Thoracic aorta (tissue), 2 donors: Measurements from ENCODE around the gene TUBGCP2. TPM values are rescaled to one million over a fixed set of nuclear protein-coding genes. Genes with fewer than 3 reads are reported as not detected.

Experiments used
- ATAC-seq: fragments of 150-250 bp; one replicate; pipeline ENCODE4 v1.8.0; 2017; ENCODE audit warnings: low read depth; ENCODE audit not compliant: insufficient number of reproducible peaks, low FRiP score
- DNase-seq: peaks from one replicate; pipeline ENCODE4 v3.0.0-alpha.2; 2020; ENCODE audit warnings: low spot score
- H3K27ac ChIP-seq, 2 donors: fragments of 200-600 bp; sonication (generic); 1 replicate in 1 of 2; 2 replicates in 1 of 2; pipeline ENCODE4 v1.5.1; 2016; ENCODE audit warnings: mild to moderate bottlenecking in 2 of 2, moderate library complexity in 2 of 2
- H3K27me3 ChIP-seq: fragments of 200-600 bp; sonication (generic); replicated peaks from 2 replicates; pipeline ENCODE4 v1.6.0; 2016; ENCODE audit warnings: mild to moderate bottlenecking; ENCODE audit not compliant: insufficient read depth
- H3K36me3 ChIP-seq: fragments of 200-600 bp; sonication (generic); one replicate; pipeline ENCODE4 v1.5.1; 2016
- H3K4me1 ChIP-seq, 2 donors: fragments of 200-600 bp; sonication (generic); 1 replicate in 1 of 2; 2 replicates in 1 of 2; pipeline versions ENCODE4 v1.5.1 to v1.6.0; 2016; ENCODE audit warnings: low read depth in 2 of 2, mild to moderate bottlenecking in 1 of 2; ENCODE audit not compliant: control insufficient read depth in 1 of 2
- H3K4me3 ChIP-seq: fragments of 200-600 bp; sonication (generic); 2 replicates; pipeline ENCODE4 v1.5.1; 2016; ENCODE audit warnings: mild to moderate bottlenecking
- H3K9me3 ChIP-seq: fragments of 200-600 bp; sonication (generic); 2 replicates; pipeline ENCODE4 v1.5.1; 2016
- total RNA-seq, 2 donors: library from RNA; depleted of rRNA; stranded (reverse); fragments of >200 nt; gene quantifications; one replicate each; pipeline versions ENCODE4 v1.1.0 to v1.2.3, GENCODE V29; 2016
- TF ChIP-seq, protein P1 (sequence below): fragments of 200-600 bp; sonication (generic); IDR thresholded peaks from one replicate; pipeline ENCODE4 v1.5.1; 2019; ENCODE audit warnings: antibody characterized with exemption

Gene TUBGCP2
- total RNA-seq, 2 donors from 2014 or later = 51.2 to 65.5 TPM

DNA sequence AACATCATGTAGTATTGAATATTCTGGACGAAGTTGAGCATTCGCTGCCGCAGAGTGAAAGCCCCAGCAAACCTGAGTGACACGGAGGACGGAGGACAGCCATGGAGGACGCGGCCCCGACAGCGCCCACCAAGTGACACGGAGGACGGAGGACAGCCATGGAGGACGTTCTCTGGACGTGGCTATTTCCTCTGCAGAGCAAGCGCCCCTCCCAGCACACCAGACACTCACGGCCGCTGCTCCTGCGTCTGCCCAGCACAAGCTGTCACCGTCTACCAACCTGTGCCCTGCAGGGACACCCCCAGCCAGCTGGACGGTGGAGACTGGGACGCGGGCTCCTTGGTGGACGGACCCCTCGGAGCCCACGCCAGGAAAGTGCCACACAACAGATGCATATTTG lies 24.7 kb downstream of the TUBGCP2 start:
- no peak for ATAC-seq
- TF ChIP-seq, protein P1, sequence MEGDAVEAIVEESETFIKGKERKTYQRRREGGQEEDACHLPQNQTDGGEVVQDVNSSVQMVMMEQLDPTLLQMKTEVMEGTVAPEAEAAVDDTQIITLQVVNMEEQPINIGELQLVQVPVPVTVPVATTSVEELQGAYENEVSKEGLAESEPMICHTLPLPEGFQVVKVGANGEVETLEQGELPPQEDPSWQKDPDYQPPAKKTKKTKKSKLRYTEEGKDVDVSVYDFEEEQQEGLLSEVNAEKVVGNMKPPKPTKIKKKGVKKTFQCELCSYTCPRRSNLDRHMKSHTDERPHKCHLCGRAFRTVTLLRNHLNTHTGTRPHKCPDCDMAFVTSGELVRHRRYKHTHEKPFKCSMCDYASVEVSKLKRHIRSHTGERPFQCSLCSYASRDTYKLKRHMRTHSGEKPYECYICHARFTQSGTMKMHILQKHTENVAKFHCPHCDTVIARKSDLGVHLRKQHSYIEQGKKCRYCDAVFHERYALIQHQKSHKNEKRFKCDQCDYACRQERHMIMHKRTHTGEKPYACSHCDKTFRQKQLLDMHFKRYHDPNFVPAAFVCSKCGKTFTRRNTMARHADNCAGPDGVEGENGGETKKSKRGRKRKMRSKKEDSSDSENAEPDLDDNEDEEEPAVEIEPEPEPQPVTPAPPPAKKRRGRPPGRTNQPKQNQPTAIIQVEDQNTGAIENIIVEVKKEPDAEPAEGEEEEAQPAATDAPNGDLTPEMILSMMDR = no peak
- Histone ChIP-seq H3K4me3 (no peak overlapping the region), H3K27ac (no peak overlapping the region), H3K9me3 (no peaks in the 10 kb centered on the region), H3K4me1 (no peaks in the 10 kb centered on the region), H3K27me3 (no peaks in the 10 kb centered on the region), H3K36me3 (peaks cover 72% of the 10 kb centered on the region)
- no peak for DNase-seq

DNA sequence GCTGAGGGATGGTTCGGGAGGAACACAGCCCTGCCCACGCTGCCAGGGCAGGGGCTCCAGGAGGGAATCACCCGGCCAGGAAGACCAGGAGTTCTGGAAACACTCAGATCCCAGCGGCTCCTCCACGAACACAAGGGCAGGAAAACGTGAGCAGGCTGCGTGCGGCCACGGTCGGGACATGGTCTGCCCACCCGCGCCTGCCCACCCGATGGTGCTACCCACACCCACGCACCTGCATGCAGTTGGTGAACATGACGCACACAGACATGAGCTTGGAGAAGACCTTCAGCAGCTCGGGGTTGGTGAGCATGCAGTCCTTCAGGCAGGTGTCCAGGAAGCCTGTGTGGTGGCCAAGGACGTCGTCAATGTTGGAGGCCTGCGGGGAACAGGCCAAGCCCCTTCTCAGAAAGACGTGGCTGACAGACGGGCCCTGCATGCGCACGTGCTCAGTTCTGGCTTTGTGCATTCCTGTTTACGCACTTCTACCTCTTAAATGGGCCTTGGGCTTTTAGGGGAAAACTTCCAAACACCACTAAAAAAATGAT lies 25.8 kb downstream of the TUBGCP2 start:
- TF ChIP-seq, protein P1 = no peak
- DNase-seq = no peak
- H3K4me1 ChIP-seq = no peaks in the 10 kb centered on the region
- no peak overlapping the region for H3K4me3 ChIP-seq
- ATAC-seq = no peak
- H3K27me3 ChIP-seq = no peaks in the 10 kb centered on the region
- peaks cover 62% of the 10 kb centered on the region for H3K36me3 ChIP-seq
- no peaks in the 10 kb centered on the region for H3K9me3 ChIP-seq
- H3K27ac ChIP-seq = no peak overlapping the region

DNA sequence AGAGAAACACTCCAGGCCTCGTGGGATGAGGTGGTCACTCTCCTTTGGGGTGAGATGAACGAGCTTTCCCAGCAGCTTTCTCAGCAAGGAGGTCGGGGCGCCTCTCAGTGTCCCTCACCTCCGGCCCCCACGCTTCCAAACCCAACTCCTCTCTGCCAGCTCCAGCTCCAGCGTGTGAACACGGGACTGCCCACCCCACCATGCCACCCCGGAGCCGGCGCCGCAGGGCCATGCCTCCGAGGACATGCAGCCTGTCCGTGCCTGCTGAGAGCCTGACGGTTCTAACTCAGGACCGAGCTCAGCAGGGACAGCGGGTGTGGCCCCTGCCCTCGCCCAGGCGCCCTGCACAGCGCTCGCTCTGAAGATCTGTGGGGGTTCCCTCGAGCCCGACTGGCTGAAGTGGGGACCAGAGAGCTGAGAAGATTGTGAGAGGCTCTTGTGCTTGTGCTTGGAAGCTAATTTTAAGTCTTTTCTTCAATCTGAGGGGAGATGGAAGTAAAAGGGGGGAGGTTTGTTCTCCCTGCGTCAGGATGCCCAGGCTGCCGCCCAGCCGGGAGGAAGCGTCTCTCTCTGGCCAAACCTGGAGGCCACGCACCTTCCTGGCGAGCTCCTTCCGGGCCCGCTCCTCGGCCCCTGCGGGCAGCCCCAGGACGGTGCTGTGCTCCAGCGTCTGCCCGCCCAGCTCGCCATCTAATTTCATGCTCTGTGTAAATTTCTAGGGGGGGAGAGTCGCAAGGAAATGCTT lies 26.9 kb downstream of the TUBGCP2 start:
- H3K36me3 ChIP-seq = peaks cover 59% of the 10 kb centered on the region
- H3K4me1 ChIP-seq = peaks cover 5 to 9% of the 10 kb centered on the region in 2 donors
- no peak overlapping the region for H3K4me3 ChIP-seq
- H3K27me3 ChIP-seq = no peaks in the 10 kb centered on the region
- no peak for ATAC-seq
- no peaks in the 10 kb centered on the region for H3K9me3 ChIP-seq
- TF ChIP-seq, protein P1 = no peak
- DNase-seq = no peak
- no peak overlapping the region for H3K27ac ChIP-seq

DNA sequence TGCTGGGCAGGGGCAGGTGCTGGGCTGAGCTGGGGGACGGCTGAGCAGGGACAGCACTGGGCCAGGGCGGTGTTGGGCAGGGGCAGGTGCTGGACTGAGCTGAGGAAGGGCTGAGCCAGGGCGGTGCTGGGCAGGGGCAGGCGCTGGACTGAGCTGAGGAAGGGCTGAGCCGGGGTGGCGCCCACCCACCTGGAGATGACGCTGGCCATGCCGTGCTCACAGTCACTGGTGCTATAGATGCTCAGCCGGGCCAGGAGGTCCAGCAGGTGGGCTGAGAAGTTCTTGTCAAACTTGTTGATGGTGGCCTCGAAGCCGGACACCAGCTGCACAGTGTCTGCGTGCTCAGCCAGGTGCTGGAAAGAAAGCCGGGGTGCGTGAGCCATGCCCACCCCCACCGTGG lies 27.6 kb downstream of the TUBGCP2 start:
- Histone ChIP-seq H3K4me1 (peaks cover 9 to 11% of the 10 kb centered on the region in 2 donors), H3K9me3 (no peaks in the 10 kb centered on the region), H3K27ac (no peak overlapping the region), H3K36me3 (peaks cover 54% of the 10 kb centered on the region), H3K4me3 (no peak overlapping the region), H3K27me3 (no peaks in the 10 kb centered on the region)
- no peak for ATAC-seq
- DNase-seq = no peak
- TF ChIP-seq, protein P1 = no peak

DNA sequence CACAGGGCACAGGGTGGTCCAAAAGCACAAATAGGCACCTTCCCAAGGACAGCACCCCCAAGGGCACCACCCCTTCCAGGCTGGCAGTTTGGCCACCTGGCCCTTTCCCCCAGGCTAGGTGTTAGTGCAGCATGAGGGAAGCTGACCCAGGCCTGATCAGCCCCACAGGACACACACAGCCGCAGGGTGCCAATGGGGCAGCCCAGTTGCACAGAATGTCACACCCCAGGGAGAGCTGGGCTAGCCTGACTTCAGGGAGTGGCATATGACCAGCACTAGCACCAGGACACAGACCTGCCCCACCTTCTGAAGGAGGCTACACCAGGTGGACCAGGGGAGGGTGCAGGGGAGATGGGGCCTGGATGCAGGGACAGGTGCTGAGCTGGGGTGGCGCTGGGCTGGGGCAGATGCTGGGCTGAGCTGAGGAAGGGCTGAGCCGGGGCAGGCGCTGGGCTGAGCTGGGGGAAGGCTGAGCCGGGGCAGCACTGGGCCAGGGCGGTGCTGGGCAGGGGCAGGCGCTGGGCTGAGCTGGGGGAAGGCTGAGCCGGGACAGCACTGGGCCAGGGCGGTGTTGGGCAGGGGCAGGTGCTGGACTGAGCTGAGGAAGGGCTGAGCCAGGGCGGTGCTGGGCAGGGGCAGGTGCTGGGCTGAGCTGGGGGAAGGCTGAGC lies 28.1 kb downstream of the TUBGCP2 start:
- no peaks in the 10 kb centered on the region for H3K9me3 ChIP-seq
- H3K27me3 ChIP-seq = no peaks in the 10 kb centered on the region
- peaks cover 49% of the 10 kb centered on the region for H3K36me3 ChIP-seq
- H3K4me3 ChIP-seq = no peak overlapping the region
- DNase-seq (no peak), ATAC-seq (no peak)
- H3K4me1 ChIP-seq = peaks cover 9 to 11% of the 10 kb centered on the region in 2 donors
- TF ChIP-seq, protein P1 = no peak
- H3K27ac ChIP-seq = no peak overlapping the region
